ENCODE measurements around the gene CPPED1.

- TF ChIP-seq CTCF (IDR thresholded peaks at IDR 0.05) (no peak), ZFX (IDR thresholded peaks at IDR 0.05; ENCODE audit: borderline replicate concordance) (no peak)
These were observed 62.6 kb downstream of the CPPED1 start for GRCh38 chr16:12740986-12741610.
